ENCODE results near the gene DIP2B.

DIP2B gene

DNA sequence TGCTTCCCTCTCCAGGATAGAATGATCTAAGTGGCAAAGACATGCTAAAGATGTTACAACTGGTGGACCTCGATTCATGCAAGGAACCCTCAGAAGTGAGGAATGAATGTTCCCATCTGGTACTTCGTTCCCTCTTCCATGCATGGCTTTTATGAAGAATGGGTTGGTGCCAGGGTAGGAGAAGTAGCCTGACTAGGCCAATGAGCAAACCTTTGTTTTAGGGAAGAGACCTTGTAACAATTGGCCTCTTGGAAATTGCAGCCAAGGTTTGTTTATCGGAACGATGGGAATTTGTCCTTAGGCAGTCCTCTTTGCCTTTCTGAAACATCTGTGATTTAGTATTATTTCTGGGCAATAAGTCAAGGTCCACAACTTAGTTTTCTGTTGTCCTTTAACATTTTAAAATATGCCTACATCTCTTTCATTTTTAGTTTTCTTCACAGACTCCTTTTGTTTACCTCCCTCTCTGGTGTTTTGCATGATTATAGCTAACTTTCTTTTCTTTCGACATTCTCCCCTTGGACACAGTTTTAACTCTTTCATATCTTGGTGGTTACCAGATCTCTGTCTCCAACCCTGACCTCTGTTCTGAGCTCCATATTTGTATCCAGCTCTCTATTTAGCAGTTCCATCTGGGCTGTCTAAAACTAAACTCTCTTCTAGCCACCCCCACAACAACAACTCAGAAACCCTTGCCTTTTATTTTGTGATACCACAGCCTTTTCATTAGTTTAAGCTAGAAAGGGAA, 70.0 kb downstream of the DIP2B start:
- no peak for DNase-seq (ENCODE audit: low read depth)

DNA sequence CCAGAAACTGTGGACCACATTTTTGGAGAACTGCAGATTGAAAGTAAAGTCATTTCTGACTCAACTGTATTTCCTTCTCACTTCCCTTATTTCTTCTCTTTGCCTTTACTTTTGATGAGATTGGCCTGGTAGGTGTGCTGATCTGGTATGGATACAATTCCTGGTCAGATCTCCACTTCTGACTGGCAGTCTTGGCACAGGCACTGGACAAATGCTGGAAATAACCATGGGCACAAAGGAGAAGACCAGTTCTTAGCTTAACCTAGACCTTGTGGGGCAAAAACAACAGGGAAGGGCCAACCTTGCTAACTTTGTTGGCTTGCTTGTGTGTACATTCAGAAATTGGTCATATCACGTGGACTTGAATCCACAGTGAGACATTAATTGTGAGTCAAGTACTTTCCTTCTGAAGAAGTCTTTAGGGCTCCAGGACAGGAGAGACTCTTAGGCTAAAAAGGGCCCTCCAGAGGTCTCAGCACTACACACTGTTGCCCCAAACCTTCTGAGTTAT, 75.0 kb downstream of the DIP2B start:
- DNase-seq (ENCODE audit: low read depth): no peak

DNA sequence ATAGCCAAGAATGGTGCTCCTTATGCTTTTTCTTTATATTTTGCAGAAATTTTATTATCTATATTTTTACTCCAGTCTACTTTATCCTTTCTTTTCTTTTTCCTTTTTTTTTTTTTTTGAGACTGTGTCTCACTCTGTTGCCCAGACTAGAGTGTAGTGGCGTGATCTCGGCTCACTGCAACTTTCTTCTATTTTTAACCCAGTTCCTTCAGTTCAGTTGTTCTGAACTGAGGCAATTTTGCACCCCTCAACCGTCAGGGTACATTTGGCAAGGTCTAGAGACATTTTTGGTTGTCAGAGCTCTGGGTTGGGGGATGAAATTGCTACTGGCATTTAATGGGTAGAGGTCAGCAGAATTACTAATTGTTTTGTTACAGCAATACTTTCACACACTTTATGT, 75.7 kb downstream of the DIP2B start:
- no peak for DNase-seq (ENCODE audit: low read depth)

DNA sequence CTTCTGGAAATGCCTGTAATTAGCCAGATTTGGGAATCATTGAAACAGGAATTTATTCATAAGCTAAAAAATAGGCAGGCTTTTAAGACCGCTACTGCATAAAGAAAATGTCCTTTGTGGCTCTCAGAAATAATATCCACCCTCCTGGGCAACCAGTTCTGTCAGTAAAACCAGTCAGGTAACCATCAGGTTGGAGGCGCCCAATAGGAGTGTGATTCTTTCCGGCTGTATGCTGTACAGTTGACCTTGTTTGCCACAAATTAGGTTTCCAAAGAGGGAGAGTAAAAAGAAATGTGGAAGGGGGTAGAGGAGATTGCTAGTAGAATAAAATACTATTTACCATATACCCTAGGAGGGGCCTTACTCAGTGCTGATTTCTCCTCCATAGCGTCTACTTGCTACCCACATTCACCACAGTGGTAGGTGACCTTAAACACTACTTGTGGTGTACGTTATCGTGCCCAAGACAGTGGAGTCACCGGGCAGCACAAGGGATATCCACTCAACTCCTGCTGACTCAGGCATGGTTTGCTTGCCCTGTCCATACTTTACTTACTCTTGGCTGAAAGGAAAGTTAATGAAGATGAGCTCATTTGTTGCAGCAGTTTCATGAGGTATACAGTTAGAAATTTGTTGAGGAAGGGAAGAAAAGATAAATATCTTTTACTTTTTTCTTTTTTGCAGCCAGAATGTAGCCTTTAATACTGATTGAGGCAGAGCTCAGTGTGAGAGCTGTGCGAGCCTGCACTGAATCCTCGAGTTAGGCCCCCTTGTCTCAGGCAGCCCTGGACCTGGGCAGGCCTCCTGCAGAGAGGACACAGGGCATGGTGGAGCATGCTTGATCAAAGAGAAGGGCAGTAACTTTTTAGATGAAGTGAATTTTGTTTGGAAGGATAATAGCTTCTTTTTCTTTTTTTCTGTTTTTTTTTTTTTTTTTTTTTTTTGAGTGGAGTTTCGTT, 76.7 kb downstream of the DIP2B start:
- DNase-seq (ENCODE audit: low read depth): no peak

DNA sequence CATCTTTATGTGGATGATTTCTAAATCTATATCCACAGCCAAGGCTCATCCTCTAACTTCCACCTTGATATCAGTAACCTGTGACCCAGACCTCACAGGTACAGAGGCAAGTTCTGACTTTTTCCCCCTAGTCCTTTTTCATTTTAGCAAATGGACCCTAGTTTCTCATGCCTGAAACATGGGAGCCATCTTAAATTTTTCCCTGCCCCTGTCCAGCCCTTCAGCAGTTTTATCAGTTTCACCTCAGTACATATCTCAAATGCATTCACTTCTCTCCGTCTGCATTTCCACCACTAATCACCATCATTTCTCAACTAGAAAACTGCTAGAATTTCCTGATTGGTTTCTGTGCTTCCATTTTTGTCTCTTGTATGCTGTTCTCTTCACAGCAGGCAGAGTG, 79.3 kb downstream of the DIP2B start:
- no peak for DNase-seq (ENCODE audit: low read depth)

DNA sequence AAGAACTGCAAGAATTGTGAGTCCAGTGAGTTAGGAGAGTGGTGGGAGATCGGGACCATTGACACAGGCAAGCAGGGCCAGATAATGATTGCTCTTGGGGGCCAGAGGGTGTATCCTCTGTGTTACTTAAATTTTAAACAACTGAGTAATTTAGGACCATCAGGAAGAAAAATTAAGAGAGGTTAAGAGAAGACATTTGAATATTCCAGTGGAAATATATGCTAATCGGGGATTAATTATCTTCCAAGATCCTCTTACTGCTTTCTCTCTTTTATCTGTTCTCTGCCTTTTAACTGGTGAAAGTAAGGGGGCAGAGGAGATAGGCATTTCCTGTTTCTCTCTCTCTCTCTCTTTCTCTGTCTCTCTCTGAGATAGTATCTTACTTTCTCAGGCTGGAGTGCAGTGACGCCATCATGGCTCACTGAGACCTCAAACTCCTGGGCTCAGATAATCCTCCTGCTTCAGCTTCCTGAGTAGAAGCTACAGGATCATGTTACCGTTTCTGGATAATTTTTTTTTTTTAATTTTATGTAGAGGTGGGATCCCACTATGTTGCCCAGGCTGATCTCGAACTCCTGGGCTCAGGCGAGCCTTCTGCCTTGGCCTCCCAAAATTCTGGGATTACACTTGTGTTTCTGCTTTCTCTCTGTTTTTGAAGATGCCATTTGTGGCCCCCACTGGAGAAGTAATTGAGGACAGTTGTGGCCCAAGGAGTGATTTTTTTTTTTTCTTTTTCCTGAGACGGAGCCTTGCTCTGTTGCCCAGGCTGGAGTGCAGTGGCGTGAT, 85.1 kb downstream of the DIP2B start:
- DNase-seq (ENCODE audit: low read depth): no peak

DNA sequence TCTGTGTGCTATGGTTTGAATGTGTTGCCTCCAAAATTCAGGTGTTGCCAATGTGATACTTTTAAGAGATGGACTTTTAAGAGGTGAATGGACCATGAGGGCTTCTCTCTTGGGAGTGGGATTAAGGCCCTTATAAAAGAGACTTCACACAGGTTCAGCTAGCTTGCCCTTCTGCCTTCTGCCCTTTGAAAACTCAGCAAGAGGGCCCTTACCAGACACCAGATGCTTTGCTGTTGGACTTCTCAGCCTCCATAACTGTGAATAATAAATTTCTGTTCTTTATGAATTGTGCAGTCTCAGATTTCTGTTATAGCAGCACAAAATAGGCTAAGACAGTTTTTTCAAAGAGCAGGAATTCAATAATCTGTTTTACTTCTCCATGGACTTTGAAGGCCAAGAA, 86.1 kb downstream of the DIP2B start:
- DNase-seq (ENCODE audit: low read depth): no peak

DNA sequence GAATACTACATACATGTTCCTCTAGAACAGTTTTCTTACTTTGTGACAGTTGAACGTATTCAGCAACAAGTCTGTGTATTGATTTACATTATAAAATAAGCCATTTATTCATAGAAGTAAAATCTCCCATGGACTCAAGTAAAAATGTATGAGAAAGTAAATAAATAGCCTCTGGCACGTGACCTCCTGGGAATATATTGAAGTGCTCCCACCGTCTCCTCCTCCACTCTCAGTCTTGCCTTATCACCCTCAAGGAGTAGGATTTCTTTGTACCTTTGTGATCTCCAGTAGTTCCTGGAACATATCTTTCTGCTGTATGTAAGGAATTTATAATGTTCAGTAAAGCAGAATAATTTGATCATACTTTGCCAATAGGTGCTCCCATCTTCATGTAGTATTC, 90.9 kb downstream of the DIP2B start:
- DNase-seq (ENCODE audit: low read depth): no peak

DNA sequence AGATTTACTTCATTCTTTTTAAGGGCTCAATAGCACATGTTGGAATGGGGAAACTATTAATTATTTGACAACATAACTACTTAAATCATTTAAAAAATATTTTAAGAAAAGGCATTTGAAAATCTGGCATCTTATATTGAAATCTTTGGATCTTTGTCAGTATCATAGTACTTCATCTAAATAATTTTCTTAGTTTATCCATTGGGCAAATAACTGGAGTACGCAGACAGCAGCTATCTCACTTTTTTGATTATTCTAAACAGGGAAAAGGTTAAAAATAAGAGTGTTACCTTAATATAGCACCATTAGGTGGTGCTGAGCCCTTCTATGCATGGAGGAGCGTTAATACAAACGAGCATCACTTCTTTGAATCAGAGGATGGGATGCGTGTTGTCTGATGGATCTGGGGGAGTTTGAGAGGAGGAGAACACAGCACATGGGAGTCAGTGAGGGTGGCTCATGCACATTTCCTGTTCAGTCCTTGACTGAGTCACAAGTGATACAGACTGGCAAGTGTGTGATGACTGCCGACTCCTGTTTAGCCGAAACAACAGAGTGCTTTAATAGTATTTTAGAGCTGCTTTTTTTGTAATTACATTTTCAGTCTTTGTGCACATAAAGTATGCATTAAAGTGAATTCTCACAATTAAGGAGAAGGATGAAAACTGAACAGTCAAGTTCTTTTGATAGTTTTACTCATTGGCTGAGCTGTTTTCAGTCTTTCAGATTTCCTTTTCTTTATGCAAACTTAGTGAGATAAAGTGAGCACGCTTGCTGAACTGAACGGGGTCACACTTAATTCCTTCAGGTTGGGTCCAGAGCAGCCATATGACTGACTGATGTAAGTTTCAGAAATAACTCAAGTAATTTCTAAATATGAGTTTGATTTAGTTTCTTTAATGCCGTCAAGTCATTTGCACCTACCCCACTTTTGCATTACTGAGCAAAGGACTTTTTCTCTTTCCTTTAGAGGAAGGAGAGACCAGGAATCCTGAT, 92.7 kb downstream of the DIP2B start:
- peak; percentile 4 for DNase-seq (ENCODE audit: low read depth)

DNA sequence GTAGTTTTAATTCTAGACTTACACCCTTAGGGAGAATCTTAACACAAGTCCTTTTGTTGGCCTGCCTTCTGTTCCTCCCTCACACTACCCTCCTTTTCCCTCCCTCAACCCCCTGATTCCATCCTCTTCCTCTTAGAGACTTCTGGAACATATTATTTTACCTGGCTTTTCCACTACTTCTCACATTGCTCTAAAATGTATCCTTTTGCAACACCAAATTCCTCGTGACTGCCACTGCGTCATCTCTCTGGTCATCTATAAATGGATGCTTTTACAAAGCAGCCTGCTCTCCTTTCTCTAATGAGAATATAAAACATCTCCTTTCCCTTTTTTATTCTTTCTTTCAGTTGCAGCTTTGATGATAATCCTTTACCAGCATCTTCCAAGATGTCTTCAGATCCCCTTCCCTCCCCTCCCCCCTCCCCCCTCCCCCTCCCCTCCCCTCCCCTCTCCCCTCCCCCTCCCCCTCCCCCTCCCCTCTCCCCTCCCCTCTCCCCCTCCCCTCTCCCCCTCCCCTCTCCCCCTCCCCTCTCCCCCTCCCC, 93.6 kb downstream of the DIP2B start:
- no peak for DNase-seq (ENCODE audit: low read depth)

DNA sequence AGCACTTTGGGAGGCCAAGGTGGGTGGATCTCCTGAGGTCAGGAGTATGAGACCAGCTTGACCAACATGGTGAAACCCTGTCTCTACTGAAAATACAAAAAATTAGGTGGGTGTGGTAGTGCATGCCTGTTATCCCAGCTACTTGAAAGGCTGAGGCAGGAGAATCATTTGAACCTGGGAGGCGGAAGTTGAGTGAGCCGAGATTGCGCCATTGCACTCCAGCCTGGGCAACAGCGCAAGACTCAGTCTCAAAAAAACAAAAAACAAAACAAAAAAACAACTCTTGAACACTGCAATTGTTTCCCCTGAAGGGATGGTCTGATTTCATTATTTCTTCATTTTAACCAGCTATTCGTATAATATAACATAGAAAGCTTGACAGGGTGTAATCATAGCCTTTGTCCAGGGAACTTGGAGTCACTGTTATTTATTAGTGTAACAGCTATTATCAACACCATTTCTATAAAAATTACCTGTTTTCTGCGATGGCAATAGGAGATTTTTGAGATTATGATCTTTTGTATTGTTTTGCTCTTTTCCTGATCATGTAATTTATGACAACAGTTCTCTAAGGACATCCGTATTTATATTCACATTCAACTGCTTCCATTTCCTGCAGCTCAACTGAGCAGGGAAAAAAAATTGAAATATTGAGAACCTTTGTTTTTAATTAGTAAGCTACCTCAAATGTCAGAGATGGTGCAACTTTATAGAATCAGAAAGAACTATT, 94.7 kb downstream of the DIP2B start:
- no peak for DNase-seq (ENCODE audit: low read depth)

DNA sequence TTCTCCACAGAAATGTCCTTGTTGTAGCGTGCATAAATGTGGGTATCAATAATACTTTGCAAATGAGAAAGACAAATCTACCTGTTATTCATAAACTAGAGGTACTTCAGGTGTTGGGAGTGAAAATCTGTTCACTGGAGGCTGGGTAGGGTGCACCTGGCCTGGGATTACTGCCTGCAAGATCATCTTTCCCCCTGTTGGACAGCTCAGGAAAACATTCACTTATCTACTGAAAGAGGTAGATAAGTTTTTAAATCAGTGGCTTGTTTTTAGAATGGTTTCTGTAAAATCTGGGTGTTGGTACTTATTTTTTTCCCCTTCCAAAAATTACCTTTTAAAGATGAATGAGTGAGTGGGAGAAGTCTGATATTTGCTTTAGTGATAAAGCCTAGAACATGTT, 95.6 kb downstream of the DIP2B start:
- no peak for DNase-seq (ENCODE audit: low read depth)

DNA sequence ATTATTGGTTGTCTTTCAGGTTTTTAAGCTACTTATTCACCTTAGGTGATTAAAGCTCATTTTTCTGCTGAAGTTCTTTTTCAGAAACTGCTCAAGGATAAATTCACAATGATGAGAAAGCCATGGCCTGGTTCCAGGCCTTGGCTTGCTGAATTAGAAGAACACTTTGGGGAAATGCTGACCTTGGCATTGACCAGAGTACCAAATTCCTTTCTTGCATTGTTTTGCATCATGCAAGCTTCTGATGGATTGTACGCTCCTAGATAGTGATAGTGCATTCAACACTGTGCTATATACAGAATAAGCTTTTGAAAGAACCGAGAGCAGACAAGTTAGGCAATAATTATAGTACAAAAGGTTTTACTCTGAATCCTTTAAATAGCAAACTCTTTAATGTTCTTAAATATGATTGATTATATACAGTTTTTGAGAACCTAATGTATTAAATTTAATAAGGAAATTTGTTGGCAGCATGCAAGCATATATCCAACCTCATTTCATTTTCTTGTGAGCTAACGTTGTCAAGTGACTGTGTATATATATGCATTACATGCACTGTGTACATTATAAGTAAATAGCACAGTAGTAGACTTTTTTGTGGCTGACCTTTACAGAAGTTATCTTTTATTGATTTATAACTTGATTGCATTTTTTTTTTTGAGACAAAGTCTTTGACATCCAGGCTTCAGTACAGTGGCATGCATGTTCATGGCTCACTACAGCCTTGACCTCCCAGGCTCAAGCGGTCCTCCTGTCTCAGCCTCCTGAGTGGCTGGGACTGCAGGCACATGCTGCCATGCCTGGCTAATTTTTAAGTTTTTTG, 99.2 kb downstream of the DIP2B start:
- no peak for DNase-seq (ENCODE audit: low read depth)

DNA sequence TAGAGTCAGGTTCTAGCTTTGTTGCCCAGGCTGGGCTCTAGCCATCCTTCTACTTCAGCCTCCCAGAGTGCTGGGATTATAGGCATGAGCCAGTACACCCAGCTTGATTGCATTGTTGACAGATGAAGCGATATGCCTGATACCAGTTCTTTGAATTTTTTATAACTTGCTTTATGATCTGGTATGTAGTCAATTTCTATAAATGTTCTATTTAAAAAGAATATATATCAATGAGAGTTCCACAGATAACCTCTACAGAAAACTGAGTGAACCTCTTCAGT, 99.8 kb downstream of the DIP2B start:
- no peak for DNase-seq (ENCODE audit: low read depth)

DNA sequence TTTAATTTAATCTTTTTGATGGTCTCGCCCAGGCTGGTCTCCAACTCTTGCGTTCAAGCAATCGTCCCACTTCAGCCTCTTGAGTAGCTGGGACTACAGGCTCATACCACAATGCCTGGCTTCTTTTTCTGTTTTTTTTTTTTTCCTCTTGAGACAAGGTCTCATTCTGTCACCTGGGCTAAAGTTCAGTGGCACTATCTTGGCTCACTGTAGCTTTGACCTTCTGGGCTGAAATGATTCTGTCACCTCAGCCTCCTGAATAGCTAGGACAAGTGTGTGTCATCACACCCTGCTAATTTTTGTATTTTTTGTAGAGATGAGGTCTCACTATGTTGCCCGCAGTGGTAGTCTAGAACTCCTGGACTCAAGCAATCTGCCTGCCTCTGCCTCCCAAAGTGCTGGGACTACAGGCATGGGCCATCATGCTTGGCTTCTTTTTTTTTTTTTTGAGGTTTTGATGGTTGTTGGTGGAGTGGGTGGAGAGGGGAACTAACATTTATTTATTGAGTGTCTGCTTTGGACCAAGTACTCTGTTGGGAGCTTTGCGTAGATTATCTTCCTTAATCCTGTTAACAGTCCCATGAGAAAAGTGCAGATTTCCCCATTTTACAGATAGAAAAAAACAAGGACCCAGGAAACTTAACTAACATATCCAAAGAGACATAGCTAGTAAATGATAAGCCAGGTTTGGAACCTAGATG, 102.0 kb downstream of the DIP2B start:
- DNase-seq (ENCODE audit: low read depth): no peak

DNA sequence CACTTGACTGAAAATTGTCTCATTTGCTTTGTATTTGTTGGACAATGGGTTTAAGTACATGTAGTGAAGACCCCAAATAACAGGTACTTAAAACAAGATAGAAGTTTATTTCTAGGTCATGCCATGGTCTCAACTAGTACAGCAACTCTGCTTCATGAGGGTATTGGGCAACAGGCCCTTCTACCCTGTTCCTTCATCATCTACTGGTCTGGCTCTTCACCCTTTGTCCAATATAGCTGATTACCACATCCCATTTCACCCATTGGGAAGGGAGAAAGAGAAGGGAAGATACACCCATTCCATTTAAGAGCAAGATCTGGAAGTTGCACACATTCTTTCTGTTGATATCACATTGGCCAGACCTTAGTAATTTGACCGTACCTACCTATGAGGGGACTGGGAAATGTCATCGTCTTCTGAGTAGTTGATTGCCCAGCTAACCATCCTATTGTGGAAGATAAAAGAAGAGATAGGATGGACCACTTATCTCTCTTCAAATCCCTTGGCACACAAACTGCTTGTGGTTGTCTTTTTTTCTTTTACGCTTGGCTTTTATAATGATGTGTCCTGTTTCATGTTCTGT, 104.6 kb downstream of the DIP2B start:
- no peak for DNase-seq (ENCODE audit: low read depth)

DNA sequence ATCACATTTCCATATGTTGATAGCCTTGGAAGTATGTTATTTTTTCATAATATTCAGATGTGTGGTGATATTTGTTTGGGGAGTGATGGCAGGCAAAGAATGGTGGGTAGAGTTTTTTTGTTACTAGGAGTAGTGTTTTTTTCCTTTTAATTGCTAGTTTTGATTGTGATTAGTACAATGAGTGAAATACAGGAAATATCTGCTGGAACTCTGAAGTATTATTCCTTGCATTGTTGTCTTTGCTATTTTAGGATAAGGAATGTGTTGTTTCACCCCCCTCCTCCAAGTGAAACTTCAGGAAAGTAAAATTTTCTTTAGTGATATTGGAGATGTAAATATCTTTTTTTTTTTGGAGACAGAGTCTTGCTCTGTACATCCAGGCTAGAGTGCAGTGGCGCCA, 105.4 kb downstream of the DIP2B start:
- no peak for DNase-seq (ENCODE audit: low read depth)

DNA sequence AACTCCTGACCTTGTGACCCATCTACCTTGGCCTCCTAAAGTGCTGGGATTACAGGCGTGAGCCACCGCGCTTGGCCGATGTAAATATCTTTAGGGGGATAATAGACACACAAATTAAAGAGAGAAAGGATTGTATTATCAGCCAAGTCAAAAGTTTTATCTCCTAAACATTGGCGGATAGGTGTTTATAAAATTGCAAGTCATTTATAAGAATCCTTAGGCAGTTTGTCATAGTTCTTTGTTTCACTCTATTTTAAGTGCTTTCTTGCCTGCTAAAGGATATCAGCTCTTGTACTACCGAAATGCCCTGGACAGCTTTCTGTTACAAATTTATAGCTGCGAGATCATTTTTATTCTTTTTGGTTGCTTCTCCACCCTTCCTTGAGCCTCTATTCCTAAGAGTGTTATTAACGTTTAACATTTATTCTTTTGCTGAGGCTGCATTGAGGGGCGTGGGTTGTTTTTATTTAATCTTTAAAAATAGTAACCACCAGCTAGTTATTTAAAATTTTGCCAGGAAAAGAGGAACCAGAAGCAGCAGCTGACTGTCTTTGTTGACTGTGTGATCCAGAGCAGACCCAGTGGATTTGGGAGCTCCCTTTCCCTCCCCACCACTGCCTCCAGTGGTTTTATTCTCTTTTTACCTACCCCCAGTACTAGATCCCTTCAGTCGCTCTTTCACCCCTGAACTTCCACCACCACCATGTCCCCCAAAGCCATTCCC, 106.4 kb downstream of the DIP2B start:
- no peak for DNase-seq (ENCODE audit: low read depth)
